ENCODE results near the gene EEFSEC.

EEFSEC gene

DNA sequence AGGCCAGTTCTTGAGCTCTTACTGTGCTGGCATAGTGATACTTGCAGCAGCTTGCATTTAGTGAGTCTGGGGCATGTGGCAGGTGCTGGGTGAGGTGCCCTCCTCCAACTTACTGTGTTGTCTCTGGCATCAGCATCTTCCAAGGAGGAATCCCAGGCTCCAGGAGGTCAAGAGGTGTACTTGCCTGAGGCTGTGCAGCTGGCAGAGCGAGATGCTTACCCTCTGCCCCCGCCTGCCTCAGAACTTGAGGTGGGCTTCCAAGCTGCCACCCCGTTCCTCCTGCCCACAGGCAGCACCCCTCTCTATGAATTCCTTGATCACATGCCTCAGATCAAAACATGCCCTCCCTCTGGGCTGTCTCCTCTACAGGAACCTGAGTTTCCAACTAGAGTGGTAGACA, 86.0 kb downstream of the EEFSEC start:
- in situ Hi-C loops (cut with MboI; ENCODE audit: low sequenced_read_pairs), result no loop called here

DNA sequence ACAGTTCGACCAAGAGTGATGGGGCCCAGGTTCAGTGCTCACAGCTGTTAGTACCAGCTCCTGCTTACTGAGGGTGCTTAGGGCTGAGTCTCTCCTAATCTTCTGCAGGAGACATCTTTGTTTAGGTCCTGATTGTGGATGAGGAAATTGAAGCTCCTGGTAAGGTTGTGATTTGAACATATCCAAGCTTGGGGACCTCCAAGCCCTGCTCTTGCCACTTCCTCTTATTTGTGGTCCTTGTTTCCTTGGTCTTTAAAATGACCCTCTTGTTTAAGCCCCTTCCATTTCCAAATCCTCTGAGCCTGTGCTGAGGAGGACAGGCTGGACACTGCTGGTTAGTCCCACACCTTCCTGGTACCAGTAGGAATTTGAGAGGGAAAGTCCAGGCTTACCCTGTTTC, 87.0 kb downstream of the EEFSEC start:
- in situ Hi-C loops (cut with MboI; ENCODE audit: low sequenced_read_pairs), result no loop called here

DNA sequence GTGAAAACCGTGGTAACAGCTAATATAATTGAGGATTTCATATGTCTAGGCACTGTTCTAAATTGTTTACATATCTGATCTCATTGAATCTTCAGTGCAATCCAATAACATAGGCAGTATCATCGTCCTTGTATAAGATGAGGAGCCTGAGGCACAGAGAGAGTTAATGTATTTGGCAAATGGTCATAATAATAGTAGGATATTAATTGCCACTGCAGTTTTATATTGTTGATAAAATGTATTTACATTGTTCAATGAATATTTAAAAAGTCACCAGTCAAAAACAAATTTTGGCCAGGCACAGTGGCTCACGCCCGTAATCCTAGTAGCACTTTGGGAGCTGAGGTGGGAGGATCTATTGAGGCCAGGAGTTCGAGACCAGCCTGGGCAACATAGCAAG, 88.5 kb downstream of the EEFSEC start:
- in situ Hi-C loops (cut with MboI; ENCODE audit: low sequenced_read_pairs), result no loop called here

DNA sequence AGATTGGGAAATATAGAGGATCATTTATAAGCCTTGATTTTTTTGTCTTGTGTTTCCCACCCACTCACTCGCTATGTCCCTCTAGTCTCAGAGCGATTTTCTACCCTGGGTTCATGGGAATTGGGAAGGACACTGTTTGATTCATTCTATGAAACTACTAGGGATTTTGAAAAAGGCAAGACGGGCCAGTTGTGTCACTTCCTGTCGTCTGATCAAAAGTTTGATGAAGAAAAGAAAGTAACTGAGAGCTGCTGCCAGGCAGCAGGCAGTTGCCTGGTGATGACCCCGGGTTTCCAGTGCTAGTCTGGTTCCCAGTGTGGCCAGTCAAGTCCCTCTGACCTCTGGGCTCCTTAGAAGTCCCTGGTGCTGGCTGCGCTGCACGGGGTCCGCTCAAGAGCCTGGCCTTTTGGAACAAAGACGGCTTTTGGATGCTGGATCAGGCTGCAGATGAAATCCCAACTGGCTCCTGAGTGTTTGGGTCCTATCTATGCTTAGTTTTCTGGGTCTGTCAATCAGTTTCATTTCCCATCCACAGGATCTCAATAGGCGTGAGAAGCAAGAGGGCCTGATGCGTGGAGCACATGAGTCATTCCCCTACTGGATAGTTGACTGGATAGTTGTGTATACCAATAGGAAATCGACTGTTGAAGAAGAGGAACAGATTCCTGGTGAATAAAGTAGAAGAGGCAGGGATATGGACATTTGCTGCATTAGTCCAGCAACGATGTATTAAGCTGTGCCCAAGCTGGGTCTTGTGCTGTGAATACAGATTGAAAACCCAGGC, 89.7 kb downstream of the EEFSEC start:
- in situ Hi-C loops (cut with MboI; ENCODE audit: low sequenced_read_pairs), result no loop called here

DNA sequence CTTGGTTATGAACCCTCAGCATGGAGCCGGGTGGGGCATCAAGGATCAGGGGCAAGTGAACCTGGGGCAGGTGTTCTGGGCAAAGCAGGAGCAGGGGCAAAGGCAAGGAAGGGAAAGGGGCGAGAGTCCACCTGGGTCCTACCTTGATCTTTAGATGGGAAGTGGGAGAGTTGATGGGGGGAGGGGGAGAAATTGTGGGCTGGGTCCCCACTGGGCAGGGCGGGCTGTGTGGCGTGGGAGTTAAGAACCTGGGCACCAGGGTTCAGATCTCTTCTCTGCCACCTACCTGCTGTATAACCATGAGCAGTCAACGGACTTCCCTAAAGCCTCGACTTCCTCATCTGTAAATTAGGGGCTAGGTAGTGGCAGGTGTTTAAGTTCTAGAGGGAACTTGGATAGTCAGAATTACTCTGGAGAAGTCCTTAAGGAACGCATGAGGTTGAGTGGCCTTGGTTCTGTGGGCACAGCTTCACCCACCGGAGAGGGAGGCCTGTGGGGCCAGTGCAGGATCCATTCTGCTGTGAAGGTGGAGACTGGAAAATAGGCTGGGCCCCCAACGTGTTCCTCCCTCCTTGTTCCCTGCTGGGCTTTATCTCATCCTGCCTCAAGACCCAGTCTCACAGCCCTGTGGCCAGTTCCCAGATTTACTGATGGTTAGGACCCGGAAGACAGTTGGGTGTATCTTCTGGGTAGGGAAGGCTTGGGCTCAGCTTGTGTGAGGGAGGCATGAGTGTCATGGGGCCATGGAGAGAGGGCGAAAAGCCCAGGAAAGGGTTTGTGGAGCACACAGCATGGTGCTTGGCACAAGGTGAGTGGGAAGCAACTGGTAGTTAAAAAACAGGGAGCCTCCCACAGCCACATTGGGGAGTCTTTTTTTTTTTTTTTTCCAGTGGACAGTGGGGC, 90.6 kb downstream of the EEFSEC start:
- in situ Hi-C loops (cut with MboI; ENCODE audit: low sequenced_read_pairs), result no loop called here

DNA sequence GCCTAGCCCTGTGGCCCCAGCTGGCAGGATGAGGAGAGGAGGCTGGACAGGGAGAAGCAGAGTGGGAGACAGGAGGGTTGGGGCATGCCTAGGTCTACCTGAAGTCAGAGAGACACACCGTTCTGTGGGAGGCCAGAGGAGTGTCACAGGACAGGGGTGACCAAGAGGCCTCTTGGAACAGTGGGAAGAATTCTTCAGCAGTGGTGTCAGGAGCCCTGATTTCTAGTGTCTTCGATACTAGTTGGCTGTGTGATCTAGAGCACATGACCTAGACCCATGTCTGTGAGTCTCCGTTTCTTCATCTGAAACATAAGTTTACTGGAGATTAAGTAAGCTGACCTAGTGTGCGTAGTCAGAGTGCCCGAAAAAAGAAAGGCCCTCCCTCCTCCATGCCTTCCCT, 92.2 kb downstream of the EEFSEC start:
- in situ Hi-C loops (cut with MboI; ENCODE audit: low sequenced_read_pairs), result no loop called here

DNA sequence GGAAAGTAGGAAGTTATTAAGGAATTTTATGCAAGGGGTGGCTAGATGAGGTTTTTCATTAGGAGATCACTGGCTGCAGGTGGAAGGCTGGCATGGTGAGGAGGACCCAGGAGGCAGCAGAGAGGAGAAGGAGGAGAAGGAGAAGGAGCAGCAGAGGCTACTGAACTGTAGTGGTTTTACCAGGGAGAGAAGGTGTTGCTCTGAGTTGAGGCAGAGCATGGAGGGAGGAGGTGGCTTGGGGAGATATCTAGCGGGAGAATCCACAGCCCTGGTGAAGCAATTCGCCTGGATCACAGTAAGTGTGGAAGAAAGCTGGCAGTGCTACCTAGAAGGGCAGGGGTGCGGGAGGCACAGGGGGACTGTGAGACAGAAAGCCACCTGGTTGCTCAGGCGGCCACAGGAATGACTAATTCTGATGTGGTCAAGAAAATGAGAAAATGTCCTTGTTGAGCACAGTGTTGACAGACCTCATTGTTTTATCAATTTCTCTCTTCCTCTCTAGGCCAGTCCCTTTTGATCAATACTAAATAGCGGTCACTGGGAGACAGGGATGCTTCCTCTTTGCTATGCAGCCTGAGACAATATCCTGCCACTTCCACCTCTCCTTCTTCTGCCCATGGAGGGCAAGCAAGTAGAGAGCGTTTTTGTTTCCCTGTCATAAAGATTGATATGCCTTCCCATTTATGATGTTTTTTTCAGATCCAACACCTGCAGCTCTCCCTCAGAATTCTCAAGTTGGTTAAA, 94.6 kb downstream of the EEFSEC start:
- in situ Hi-C loops (cut with MboI; ENCODE audit: low sequenced_read_pairs), result no loop called here

DNA sequence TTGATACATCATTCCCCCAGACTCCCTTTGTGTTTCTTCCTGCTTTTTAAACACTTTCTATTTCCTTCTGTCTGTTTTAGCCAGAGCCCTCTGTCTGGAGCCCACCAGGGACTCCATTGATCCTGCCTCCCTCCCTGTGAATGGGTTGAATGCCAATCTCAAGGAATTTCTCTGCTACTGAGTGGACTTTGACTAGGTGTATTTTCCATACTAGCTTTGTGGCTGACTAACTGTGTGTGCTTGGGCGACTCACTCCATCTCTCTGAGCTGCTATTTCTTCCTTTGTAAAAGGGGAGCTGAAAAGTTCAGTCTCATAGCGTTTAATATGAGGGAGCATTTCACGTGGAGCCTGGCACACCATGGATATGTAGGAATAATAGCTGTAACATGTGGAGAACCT, 98.8 kb downstream of the EEFSEC start:
- in situ Hi-C loops (cut with MboI; ENCODE audit: low sequenced_read_pairs), result no loop called here

DNA sequence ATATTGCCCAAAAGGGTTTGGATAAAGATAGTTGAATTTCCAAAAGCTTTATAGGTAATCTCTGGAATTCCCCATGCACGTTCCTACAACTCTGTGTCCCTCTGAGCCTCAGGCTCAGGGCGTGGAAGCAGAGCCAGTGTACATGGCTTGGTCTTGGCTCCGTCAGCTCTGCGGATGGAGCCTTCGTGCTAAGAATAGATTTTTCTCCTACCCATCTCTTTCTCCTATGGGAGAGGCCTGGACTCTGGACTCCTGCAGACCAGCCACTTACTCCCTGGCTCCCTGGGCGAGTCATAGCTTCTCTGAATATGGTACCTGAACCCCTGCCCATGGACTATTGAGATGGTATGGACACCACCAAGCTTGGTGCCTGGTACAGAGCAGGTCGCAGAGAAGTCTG, 99.9 kb downstream of the EEFSEC start:
- in situ Hi-C loops (cut with MboI; ENCODE audit: low sequenced_read_pairs), result no loop called here

DNA sequence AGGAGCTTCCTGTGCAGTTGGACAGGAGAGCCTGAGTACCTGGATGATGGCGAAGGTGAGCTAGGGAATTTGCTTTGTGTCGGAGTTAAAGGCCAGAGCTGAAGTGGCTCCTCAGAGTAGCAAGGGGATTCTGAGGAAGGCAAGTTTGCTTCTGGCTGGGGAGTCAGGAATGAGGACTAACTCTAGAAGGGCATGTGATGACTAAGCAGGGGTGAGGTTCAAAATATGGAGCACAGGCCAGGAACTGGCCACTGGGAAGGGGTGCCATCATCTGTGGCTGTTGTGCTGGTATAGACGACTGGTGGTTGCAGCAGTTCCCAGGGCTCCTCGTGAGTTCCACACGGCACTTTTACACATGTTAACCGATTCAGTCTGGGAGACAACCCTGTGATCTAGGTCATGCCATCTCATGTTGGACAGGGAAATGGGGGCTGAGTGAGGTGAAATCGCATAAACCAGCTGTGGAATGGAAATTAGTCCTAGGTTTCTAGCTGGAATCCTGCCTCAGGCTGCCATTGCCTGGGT, 100.8 kb downstream of the EEFSEC start:
- in situ Hi-C loops (cut with MboI; ENCODE audit: low sequenced_read_pairs), result no loop called here

DNA sequence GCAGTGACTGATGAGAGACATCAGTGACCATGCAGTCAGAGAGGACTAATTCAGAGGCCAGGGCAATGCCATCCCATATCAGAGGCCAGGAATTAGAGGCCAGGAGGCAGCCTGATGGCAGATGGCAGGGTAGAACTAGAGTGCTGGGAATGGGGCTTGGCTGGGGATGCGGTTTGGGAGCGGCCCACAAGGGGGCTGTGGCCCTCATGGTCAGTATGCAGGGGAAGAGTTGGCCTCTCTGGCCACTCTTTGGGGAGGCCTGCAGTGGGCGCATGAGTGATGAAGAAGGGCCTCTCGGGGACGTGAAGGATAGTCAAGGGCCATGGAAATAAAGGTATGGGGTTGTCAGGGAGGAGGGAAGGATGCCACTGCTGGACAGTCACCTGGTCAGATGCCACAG, 101.7 kb downstream of the EEFSEC start:
- in situ Hi-C loops (cut with MboI; ENCODE audit: low sequenced_read_pairs), result no loop called here

DNA sequence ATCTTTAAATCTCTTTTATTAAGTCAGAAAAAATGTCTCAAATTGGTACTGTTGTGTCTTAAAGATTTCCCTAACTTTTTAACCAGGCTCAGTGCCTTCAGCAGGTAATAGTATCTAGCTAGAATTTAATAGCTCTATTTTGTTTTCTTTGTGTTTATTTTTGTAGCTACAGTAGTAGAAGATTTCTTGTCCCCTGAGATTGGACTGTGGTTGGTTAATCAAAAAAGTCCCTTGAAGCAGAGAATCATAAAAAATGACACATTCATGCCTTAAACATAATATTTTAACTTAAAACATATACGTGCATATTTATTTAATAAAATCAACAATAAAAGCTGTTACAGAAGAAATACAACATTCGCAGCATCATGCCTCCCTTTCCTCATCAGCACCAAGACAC, 102.8 kb downstream of the EEFSEC start:
- in situ Hi-C loops (cut with MboI; ENCODE audit: low sequenced_read_pairs), result no loop called here

DNA sequence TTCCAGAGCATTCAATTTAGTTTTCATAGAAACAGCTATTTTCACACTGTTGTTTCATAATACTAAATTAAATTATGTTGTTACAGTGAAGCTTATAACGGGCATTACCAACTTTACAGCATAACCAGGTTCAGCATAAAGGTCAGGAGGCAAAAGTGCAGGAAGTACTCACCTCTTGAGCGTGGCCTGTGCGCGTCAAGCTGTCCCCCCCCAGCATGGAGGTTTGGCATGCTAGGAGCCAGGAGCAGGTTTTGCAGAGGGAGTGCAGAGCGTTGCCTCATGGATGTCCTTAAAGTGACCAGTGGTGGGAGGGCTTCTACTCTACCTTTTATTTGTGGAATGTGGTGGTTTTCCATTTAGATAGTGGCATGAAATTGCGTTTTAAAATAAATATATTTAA, 104.4 kb downstream of the EEFSEC start:
- in situ Hi-C loops (cut with MboI; ENCODE audit: low sequenced_read_pairs), result no loop called here

DNA sequence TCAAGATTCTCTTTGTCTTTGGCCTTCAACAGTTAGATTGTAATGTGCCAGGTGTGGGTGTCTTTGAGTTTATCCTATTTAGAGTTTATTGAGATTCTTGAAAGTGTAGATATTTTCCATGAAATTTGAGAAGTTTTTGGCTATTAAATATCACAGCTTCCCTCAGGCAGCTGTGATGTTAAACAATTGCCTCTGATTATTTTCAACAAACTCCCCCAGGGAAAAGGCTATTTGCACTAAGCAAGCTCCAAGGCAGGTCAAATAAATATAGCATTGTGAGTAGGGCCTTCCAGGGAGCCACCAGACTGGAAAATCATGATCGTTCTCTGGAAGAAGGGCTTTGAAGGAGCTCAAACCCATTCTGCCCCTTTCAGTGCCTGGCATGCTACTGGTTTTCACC, 107.0 kb downstream of the EEFSEC start:
- in situ Hi-C loops (cut with MboI; ENCODE audit: low sequenced_read_pairs), result no loop called here

DNA sequence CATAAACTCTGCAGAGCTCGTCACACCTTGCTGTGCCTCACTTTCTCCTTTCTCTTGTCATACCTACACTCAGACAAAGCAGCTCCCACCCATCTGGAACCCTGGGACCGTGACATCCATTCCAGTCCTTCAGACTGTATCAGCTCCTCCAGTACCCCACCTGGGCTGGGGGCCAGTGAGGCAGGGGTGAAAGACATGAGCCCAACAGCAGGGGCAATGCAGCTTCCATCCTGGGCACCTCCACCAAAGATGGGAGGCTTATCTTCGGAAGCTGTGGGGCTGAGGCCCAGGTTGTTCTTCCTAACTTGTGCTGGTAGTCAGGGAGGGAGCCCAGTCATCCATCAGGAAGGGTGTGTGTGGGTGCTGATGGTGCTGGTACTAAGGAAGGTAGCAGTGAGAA, 109.2 kb downstream of the EEFSEC start:
- in situ Hi-C loops (cut with MboI; ENCODE audit: low sequenced_read_pairs), result no loop called here

DNA sequence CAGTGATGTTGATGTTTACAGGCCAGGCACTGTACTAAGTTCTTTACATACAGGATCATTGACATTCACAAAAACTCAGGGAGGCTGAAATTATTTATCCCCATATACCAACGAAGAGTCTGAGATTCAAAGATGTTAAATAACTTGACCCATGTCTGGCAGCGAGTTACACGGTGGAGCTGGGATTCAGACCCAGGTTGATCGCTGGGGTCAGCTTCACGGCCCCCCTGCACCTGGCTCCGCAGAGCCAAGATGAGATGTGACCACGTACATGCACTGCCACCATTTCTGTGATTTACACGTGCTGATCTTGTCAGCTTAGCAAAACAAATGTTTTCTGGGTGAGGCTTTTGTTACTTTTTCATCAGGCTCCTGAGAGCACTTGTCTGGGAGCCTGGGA, 109.8 kb downstream of the EEFSEC start:
- in situ Hi-C loops (cut with MboI; ENCODE audit: low sequenced_read_pairs), result no loop called here

DNA sequence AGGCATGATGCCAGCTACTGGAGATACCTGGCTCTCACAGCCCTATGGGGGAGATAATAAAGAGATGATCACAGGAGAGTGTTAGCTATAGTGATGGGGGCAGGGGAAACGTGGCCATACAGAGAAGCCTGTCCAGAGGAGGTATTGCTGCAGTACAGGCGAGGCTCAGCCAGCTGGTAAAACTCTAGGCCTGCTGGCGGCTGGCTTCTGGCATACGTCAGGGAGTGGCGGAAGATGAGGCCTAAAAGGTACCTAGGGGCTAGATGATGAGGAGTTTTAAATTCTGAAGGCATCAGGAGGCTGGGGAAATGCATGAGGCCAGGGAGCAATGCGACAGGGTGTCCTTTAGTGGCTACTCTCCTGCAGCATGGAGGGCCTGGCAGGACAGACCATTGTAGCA, 110.7 kb downstream of the EEFSEC start:
- in situ Hi-C loops (cut with MboI; ENCODE audit: low sequenced_read_pairs), result no loop called here

DNA sequence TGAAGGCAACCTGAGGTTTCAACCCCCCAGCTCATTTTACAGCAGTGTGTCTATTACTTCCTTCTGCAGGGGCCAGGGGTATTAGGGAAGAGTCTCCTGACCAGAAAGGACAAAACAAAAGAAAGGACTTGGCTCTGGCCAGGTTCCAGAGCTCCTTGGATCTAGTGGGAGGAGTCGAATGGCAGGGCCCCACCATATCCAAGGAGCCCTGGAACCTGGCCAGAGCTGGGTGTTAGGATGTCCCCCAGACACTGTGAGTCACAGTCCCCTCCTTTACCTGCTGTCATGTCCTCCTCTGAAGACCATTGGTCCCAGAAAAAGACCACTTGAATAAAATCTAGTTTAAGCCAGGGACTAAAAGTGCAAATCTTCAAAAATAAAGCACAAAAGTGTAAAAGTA, 113.2 kb downstream of the EEFSEC start:
- in situ Hi-C loops (cut with MboI; ENCODE audit: low sequenced_read_pairs), result no loop called here

DNA sequence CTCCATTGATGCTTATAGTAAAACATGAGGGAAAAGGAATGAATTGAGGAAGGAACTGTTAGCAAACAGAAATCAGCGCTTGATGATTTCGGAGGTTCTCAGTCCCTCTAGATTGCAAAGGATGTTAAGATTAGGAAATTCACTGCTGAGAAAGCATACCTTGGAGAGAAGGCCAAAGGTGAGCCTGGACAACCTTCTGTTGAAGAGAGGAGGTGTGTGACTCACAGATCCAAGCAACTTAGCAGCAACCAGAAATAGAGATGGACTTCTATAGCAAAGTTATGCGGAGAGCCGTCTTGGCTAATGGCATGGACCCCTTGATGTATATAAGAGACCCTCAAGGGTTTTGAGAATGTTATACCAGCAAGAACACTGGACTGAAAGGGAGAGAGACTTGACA, 114.3 kb downstream of the EEFSEC start:
- in situ Hi-C loops (cut with MboI; ENCODE audit: low sequenced_read_pairs), result no loop called here

DNA sequence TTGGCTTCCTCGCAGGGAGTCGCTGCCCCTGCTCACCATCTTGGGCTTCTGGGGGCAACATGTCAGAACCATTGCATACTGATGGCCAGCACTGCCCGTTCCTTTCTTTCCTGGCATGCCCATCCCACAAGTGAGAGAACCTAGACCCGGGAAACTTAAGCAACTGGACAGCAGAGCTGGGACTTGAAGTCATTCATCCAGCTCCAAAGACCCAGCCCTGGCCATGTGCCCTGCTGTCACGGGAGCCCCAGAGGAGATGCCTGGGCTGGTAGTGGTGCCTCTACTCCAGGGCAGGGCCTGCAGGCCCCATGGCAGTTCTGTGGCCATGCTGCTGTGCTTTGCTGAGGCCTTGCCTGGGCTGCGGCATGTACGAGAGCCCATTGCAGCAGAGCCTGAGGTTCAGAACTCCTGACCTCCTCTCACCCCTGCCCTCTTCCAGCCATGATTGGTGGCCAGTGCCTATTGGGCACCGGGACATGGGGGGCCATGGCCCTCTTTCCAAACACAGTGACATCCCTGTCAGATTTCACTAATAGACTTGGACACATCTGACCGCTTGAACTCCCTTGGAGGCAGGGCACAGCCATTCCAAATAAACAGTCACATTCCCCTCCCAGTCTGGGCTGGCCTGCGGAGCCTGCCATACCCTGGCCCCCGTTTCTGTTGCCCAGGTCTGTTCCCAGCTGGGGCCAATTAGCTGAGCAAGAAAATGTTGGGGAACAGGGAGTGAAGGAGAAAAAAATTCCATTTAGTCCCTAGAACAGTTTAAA, 115.9 kb downstream of the EEFSEC start:
- in situ Hi-C loops (cut with MboI; ENCODE audit: low sequenced_read_pairs), result no loop called here

DNA sequence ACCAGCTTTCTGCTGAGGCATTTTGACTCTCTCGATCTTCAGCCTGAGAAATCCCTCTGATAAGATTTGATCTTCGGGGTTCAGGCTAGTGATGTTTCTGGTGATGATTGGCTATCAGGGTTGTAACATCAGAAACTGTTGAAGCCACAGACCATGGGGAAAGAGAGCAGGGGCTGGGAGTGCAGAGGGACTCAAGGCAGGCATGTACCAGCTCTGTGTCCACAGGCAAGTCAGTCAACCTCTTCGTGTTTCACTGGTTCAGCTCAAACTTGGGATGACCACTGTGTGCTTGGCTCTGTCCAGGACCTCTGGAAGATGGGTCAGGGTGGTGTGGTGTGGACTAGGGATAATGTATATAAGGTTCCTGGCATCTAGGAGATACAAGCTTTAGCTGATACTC, 116.5 kb downstream of the EEFSEC start:
- in situ Hi-C loops (cut with MboI; ENCODE audit: low sequenced_read_pairs), result no loop called here

Data from hTERT RPE-1 (cell line).